GM18951 (cell line): ENCODE results near the gene EPN2.

Source experiments
- POLR2A ChIP-seq: IDR thresholded peaks from 4 replicates; pipeline ENCODE4 v1.6.1; 2011; ENCODE audit warnings: mild to moderate bottlenecking; ENCODE audit not compliant: insufficient read length, insufficient read depth; ENCODE audit errors: extremely low read depth
- in situ Hi-C: fragments of 300-500 bp; cut with MboI; formaldehyde crosslinking; loops from one replicate; pipeline ENCODE4 v1.12.0; 2022; ENCODE audit warnings: low sequenced_read_pairs, mixed read lengths, inconsistent platforms; ENCODE audit not compliant: unreplicated experiment

The EPN2 gene

DNA sequence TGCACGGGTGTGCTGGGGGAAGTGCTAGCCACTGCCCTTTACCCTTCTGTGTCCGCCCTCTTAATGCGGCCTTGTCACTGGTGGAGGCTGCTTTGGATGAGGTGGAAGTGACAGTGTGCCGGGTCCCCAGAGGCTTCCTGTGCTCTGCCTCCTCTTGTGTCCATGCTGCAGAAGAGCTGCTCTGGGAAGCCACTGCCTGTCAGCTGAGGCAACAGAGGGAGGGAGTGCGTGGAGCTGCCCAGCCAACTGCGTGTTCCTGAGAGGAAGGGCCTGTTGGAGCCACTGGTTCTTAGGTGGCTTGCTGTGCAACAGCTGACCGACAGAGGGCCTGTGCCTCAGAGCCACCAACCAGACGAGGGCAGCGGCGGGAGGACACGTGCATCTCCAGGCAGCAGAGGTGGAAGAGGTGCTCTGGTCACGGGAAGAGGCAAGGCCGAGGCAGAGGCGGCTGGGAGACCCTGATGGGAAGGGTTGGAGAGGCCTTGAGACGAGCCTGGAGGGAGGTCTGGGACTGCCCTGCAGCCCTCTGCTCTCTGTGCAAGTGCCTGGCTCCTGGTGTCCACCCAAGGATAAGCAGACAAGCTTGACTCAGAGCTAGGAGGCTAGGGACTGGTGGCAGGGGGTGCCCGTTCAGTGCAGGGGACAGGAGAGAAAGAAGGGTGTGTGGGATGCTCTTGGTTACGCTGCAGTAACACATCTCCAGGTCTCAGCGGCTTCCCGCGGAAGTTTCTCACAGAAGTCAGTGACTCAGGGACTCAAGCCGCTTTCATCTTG lies 100.0 kb downstream of the EPN2 start:
- TF ChIP-seq POLR2A, result no peak
- in situ Hi-C loops, result no loop called here

GRCh38 chr17:19337712-19338023 lies 100.5 kb downstream of the EPN2 start:
- TF ChIP-seq POLR2A, result no peak
- in situ Hi-C loops, result no loop called here

DNA sequence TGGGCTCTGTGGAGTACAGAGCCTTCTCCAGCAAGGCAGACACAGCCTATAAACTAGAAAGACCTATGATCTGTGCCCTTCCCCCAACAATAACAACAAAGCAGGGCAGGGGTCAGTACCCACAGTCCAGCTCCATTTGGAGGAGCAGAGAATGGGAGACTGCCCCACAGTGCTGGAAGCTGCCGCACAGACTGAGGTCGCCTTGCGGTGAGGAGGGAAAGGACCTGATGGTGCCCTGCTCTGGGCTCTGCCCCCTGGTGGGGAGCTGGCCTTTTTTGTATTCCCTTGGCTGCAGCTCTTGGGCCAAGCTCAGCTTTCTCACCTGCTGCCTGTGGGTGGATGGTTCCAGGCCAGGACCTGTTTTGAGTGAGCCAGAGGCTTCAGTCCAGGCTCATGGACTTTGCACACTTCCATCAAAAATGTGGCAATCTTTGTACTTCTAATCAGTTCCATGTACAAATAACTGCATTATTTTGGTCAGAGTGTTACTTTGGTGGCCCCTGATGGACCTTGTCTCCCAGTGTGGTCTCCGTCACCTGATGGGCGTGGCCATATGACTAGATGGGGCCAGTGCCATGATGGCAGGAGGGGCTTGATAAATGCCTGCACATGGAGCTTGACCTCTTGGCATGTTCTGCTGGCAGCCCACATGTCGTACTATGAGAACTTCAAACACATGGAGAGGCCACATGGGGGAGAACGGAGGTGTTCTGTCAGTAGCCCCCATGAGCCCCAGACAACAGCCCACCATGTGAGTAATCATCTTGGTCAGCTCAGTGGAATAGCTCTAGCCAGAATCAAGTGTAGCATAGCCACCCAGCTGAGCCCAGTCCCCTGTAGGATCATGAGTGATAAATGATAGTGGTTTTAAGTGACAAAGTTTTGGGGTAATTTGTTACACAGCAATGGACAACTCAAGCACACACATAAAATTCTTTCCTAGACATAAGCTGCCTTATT lies 101.1 kb downstream of the EPN2 start:
- TF ChIP-seq POLR2A, result no peak

GRCh38 chr17:19339341-19339815 lies 102.2 kb downstream of the EPN2 start:
- in situ Hi-C loops, result no loop called here
- TF ChIP-seq POLR2A, result no peak

More for the DNA sequence above, 101.1 kb downstream of the EPN2 start:
- in situ Hi-C loops, result no loop called here

GRCh38 chr17:19341211-19341631 lies 104.1 kb downstream of the EPN2 start:
- TF ChIP-seq POLR2A, result no peak
- in situ Hi-C loops, result no loop called here

DNA sequence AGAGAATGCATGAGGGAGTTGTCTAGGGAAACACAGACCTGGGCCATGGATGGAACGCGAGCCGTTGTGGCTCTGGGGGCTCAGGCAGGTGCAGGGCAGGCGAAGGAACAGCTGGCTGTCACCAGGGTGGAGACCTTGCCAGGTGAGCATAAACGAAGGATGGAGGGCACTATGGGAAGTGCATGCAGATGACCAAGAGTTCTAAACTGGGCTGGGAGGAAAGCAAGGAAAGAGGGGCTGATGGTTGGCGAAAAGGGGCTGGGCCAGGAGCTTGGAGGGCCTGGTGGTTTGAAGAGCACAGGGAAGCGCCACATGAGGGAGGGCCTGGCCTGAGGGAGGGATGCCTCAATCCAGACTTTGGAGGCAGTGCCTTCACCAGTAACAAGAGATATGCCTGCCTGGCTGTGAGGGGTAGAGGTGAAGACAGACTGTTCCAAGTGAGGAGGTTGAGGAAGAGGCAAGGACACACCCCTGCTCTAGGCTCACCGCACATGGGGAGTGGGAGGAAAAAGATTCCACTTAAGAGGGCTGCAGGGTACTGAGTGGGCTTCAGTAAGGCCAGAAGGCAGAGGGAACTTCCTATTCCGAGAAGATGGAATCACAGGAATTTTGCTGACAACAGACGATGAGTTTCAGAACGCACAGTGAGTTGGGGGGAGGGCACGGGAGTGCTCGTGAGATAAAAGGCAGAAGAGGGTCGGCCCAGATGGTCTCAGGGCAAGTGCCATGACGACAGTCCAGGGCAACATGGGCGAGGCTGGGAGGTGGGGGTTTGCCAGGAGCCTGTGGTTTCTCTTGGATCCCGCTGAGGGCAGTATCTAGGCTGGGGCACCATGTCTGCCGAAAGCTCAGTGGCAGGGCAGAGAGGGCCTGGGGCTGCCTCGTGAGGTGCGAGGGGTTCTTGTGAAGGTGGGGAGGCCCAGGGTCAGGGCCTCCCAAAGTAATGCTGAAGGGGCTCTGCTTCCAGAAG lies 104.8 kb downstream of the EPN2 start:
- in situ Hi-C loops, result no loop called here
- no peak for TF ChIP-seq POLR2A

GRCh38 chr17:19342611-19343255 lies 105.6 kb downstream of the EPN2 start:
- no peak for TF ChIP-seq POLR2A
- in situ Hi-C loops, result no loop called here

DNA sequence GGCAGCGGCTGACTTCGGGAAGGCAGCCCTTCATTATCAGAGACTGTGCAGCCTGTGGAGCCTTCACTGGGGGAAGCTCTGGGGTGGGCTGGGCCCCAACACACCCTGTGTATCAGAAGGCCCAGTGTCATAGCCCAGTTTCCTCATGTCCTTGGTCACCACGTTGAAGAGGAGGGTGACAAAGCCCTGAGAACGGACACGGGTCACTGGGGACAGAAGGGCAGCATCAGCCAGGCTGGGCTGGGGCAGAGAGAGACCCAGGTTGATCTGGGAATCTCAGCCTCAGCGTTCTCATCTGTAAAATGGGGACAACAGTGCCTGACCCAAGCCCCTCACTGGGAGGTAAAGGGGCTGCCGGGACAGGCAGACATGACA lies 106.1 kb downstream of the EPN2 start:
- in situ Hi-C loops, result no loop called here
- TF ChIP-seq POLR2A, result no peak

DNA sequence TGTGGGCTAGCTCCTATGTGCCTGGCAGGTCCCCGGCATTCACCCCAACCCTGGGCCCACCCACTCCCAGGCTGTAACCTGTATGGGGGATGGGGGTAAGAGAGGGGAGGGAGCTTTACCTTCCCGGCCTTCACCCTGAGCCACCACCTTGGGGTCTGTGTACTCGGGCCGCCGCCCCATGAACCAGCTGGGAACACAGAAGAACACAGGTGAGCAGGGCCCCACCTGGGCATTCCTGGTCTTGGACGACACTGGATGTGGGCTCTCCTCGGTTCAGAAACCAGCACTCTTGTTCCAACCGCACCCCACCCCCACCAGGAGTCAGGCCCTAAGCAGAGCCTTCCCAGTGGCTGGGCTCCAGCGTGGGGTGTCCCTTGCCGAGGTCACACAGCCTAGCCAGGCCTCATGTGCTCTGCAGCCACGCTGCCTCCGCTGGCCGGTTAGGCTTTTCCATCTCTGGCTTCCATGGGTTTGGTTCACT lies 106.5 kb downstream of the EPN2 start:
- no peak for TF ChIP-seq POLR2A
- in situ Hi-C loops, result no loop called here

DNA sequence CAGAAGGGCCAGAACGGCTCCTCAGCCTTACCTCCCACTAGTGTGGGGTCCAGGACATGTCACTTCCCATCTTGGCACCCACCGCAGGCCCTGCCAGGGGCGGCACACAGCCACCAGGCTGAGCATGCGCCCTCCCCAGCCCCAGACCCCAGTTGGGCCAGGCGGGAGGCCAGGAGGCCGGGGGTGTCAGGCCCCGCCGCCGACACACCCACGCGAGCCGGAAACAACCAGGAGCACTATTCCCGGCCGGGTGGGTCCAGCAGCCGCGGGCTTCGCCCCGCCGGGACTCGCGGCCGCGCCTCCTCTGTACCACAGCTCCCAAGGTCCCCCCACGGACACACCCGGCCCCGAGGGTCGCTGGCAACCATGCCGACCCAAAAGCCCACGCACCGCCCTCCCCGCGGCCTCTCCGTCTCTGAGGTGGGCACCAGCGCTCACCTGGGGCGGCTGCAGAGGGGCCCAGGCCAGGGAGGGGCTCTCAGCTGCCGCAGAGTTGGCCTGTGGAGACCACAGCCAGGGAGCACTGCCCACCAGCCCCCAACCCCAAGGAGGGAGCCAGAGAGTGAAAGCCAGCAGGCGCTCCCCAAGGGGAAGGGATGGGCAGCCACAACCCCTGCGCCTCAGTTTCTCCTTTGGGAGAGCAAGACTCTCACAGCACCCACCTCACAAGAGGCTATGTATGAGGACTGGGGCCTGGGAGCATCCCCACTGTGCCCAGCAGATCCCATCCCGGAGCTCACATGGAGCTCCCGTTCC lies 107.3 kb downstream of the EPN2 start:
- no peak for TF ChIP-seq POLR2A
- in situ Hi-C loops, result no loop called here

DNA sequence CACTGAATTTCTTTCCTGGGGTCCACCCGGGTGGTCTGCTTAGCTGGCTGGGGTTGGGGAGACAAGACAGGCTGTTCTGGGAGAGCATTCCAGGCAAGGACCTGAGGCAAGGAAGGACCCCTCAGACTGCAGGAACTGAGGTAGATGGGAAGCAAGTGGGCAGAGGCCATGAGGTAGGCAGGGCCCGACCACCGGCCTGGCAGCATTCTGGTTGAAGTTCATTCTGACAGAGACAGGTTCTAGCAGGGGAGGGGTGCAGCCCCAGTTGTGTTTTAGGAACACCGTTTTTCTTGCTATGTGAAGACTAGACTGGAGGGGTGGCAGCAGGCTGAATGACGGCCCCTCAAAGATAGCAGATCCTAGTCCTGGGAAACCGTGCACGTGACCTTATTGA lies 107.9 kb downstream of the EPN2 start:
- TF ChIP-seq POLR2A, result no peak

GRCh38 chr17:19345486-19346350 lies 108.6 kb downstream of the EPN2 start:
- in situ Hi-C loops, result no loop called here
- TF ChIP-seq POLR2A, result no peak

More for the DNA sequence above, 107.9 kb downstream of the EPN2 start:
- in situ Hi-C loops, result no loop called here
